Measurements from ENCODE around the gene TSC22D2. TPM values are rescaled to one million over a fixed set of nuclear protein-coding genes. Genes with fewer than 3 reads are reported as not detected.
A peak's percentile ranks its signal among the peaks of the same experiment; 100 is the strongest.

Gene TSC22D2
- total RNA-seq, 6 experiments from 2014 or later: 10.3 to 30.4 (median 13.2) TPM

DNA sequence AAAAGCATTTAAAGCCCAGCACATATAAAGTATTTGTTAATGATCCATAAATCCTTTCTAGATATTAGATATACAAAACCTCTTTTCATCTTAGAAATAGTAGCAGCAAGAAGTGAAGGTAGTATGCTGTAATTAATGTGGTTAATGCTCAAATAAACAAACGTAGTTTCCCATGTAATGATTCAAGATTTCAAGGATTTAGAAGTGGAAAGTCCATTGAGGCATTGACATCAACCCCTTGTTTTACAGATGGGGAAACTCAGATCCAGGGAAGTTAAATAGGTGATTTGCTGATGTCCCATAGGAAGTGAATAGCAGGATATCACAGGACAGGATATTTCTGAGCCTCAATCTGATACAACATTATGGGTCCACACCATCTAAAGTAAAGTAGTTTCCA lies 47.2 kb downstream of the TSC22D2 start:
- DNase-seq: no peak
- peaks cover 0 to 9% (median 4%) of the 10 kb centered on the region in 4 donors for H3K36me3 ChIP-seq
- ATAC-seq: no peak
- H3K27ac ChIP-seq: no peak overlapping the region
- H3K4me3 ChIP-seq: no peak overlapping the region
- TF ChIP-seq CTCF (IDR thresholded peaks at IDR 0.05) (no peak), POLR2A (IDR thresholded peaks at IDR 0.05) (no peak)
- peaks cover 0 to 14% (median 3%) of the 10 kb centered on the region in 4 donors for H3K4me1 ChIP-seq
- WGBS (ENCODE audit: insufficient coverage, low coverage, low lambda C conversion rate, missing lambda C conversion rate): 48% methylated on average over 1 of the region's 1 CpG
- intact Hi-C loops (cut with DNase I): no loop called here
- H3K9me3 ChIP-seq: no peaks in the 10 kb centered on the region
- no peaks in the 10 kb centered on the region for H3K27me3 ChIP-seq

DNA sequence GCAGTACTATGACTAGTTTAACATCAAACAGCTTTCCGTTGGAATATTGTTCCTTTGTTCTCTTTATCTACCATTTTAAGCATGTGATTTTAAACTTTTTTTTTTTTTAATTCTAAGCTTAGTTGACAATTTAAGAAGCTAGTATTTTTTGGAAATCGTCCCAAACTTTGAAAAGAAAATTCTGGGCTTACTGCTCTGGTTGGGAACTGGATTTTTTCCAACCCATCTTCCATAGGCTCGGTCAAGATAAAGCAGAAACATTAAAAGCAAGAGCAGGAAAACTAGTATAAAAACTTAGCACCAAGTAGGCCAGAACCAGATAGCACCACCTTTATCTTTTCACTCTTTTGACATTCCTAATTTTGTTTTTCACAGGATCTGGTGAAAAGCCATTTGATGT lies 49.9 kb downstream of the TSC22D2 start:
- H3K27me3 ChIP-seq: no peaks in the 10 kb centered on the region
- H3K9me3 ChIP-seq: no peaks in the 10 kb centered on the region
- H3K36me3 ChIP-seq: peaks cover 0 to 9% (median 4%) of the 10 kb centered on the region in 4 donors
- H3K4me1 ChIP-seq: peaks cover 0 to 14% (median 8%) of the 10 kb centered on the region in 4 donors
- TF ChIP-seq POLR2A (IDR thresholded peaks at IDR 0.05) (no peak), CTCF (IDR thresholded peaks at IDR 0.05) (no peak)
- DNase-seq (no peak), ATAC-seq (no peak)
- 63% methylated on average over 3 of the region's 3 CpGs for WGBS (ENCODE audit: insufficient coverage, low coverage, low lambda C conversion rate, missing lambda C conversion rate)
- H3K4me3 ChIP-seq: no peak overlapping the region
- no peak overlapping the region for H3K27ac ChIP-seq
- intact Hi-C loops (cut with DNase I): no loop called here

GRCh38 chr3:150460484-150460883 lies 52.4 kb downstream of the TSC22D2 start:
- Histone ChIP-seq H3K27me3 (no peaks in the 10 kb centered on the region), H3K4me3 (no peak overlapping the region), H3K27ac (no peak overlapping the region), H3K36me3 (peaks cover 0 to 9% (median 4%) of the 10 kb centered on the region in 4 donors), H3K4me1 (peaks cover 0 to 14% (median 8%) of the 10 kb centered on the region in 4 donors), H3K9me3 (no peaks in the 10 kb centered on the region)
- DNase-seq: no peak
- TF ChIP-seq CTCF (IDR thresholded peaks at IDR 0.05) (no peak), POLR2A (IDR thresholded peaks at IDR 0.05) (no peak)
- WGBS (ENCODE audit: insufficient coverage, low coverage, low lambda C conversion rate, missing lambda C conversion rate): 44% methylated on average over 1 of the region's 1 CpG
- intact Hi-C loops (cut with DNase I): no loop called here
- peak; percentile 38 to 62 (median 54) for ATAC-seq

DNA sequence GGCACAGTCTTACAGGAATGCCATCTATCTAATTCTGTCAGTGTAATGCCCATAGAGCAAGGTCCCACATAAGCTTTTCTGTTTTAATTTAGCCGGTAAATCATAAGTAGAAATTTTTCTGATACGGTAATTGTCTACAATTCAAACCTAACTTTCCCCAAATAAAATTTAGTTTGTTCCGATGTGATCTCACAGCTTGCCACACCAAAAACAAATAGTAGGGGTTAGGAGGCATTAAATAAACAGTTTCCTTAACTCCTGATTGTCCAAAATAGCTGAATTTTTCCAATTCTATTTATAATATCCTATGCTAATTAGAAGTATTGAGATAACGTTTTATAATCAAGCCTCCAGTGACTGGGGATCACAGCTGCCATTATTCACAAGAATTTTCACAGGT lies 53.3 kb downstream of the TSC22D2 start:
- Histone ChIP-seq H3K4me3 (peak overlapping the region in 1 of 3 donors; percentile 5), H3K27me3 (no peaks in the 10 kb centered on the region), H3K27ac (peak overlapping the region in 1 of 3 donors; percentile 39), H3K36me3 (peaks cover 0 to 9% (median 4%) of the 10 kb centered on the region in 4 donors), H3K4me1 (peaks cover 0 to 14% (median 8%) of the 10 kb centered on the region in 4 donors), H3K9me3 (no peaks in the 10 kb centered on the region)
- no peak for TF ChIP-seq POLR2A (IDR thresholded peaks at IDR 0.05)
- no peak for TF ChIP-seq CTCF (IDR thresholded peaks at IDR 0.05)
- DNase-seq (no peak), ATAC-seq (peak; percentile 41 to 71 (median 64))
- intact Hi-C loops (cut with DNase I): no loop called here
- 37% methylated on average over 4 of the region's 4 CpGs for WGBS (ENCODE audit: insufficient coverage, low coverage, low lambda C conversion rate, missing lambda C conversion rate)

DNA sequence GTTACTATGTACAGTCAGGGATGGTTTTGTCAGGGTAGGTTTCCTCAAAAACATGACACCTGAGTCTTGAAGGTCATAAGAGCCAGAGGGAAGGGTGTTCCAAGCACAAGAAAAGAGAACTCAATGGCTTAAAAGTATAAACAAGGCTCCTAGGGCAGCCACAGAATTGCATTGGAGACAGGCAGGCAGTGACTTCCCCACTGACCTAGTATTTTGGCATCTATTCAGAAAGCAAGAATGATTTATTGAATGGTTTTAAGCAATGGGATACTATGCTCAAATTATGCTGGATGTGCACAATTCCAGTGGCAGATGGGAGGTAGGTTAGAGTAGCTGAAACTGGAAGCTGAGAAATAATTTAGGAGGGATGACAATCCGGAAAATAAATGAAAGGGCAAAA lies 54.0 kb downstream of the TSC22D2 start:
- Histone ChIP-seq H3K27ac (no peak overlapping the region), H3K36me3 (peaks cover 0 to 9% (median 4%) of the 10 kb centered on the region in 4 donors), H3K4me1 (peaks cover 0 to 14% (median 8%) of the 10 kb centered on the region in 4 donors), H3K4me3 (no peak overlapping the region), H3K27me3 (no peaks in the 10 kb centered on the region), H3K9me3 (no peaks in the 10 kb centered on the region)
- 100% methylated on average over 1 of the region's 1 CpG for WGBS (ENCODE audit: insufficient coverage, low coverage, low lambda C conversion rate, missing lambda C conversion rate)
- intact Hi-C loops (cut with DNase I): no loop called here
- ATAC-seq: no peak
- TF ChIP-seq POLR2A (IDR thresholded peaks at IDR 0.05) (no peak), CTCF (IDR thresholded peaks at IDR 0.05) (no peak)
- no peak for DNase-seq

Data from right lobe of liver (tissue), 6 donors.